Gastrocnemius medialis (tissue), 4 donors: Measurements from ENCODE around the gene PALLD. TPM values are rescaled to one million over a fixed set of nuclear protein-coding genes. Genes with fewer than 3 reads are reported as not detected.

Source experiments
- ATAC-seq, 2 donors: fragments of 150-250 bp; one replicate each; pipeline ENCODE4 v1.9.1; 2016
- DNase-seq, 2 donors: peaks; one replicate each; pipeline ENCODE4 v3.0.0-alpha.2; 2019
- H3K27ac ChIP-seq, 4 donors: fragments of 200-600 bp; sonication (generic); 1 replicate in 1 of 4; 2 replicates in 3 of 4; pipeline ENCODE4 v1.5.1; 2016 to 2018; ENCODE audit warnings: mild to moderate bottlenecking in 2 of 4, moderate library complexity in 1 of 4
- H3K27me3 ChIP-seq, 3 donors: fragments of 200-600 bp; sonication (generic) in 2 of 3; 1 replicate in 1 of 3; 2 replicates in 2 of 3; pipeline versions ENCODE4 v1.5.1 to v1.6.0; 2016 to 2019; ENCODE audit warnings: mild to moderate bottlenecking in 1 of 3, moderate library complexity in 1 of 3
- H3K36me3 ChIP-seq, 2 donors: fragments of 200-600 bp; sonication (generic) in 1 of 2; one replicate each; pipeline ENCODE4 v1.5.1; 2017 to 2018
- H3K4me1 ChIP-seq, 2 donors: fragments of 200-600 bp; sonication (generic) in 1 of 2; one replicate each; pipeline ENCODE4 v1.5.1; 2016 to 2017; ENCODE audit warnings: mild to moderate bottlenecking in 2 of 2
- H3K4me3 ChIP-seq, 4 donors: fragments of 200-600 bp; sonication (generic) in 3 of 4; 1 replicate in 1 of 4; 2 replicates in 3 of 4; pipeline ENCODE4 v1.5.1; 2016 to 2019; ENCODE audit warnings: mild to moderate bottlenecking in 2 of 4
- H3K9me3 ChIP-seq, 3 donors: fragments of 200-600 bp; sonication (generic) in 2 of 3; 1 replicate in 1 of 3; 2 replicates in 2 of 3; pipeline ENCODE4 v1.5.1; 2016 to 2019
- POLR2A ChIP-seq, 2 donors: fragments of 450-650 bp; IDR thresholded peaks; one replicate each; pipeline ENCODE4 v1.6.1; 2017; ENCODE audit warnings: antibody characterized with exemption in 2 of 2, mild to moderate bottlenecking in 2 of 2, moderate library complexity in 2 of 2
- in situ Hi-C, 4 donors: fragments of 200-750 bp; cut with MboI; loops; one replicate each; pipeline versions ENCODE4 v1.15.0 to v1.8.0; 2017; ENCODE audit warnings: low sequenced_read_pairs in 4 of 4
- intact Hi-C: fragments of 100-400 bp; cut with DNase I; formaldehyde crosslinking; loops from one replicate; pipeline ENCODE4 v1.15.1; 2023; ENCODE audit warnings: low total_unique reads
- total RNA-seq, 4 donors: library from RNA; depleted of rRNA; stranded (reverse); fragments of >200 nt; gene quantifications; one replicate each; pipeline versions ENCODE4 v1.1.0 to v1.2.3, GENCODE V29; 2016
- TF ChIP-seq, protein P1 (sequence below), 5 experiments: fragments of 450-650 bp in 3 of 5; fragments of 200-600 bp in 2 of 5; sonication (generic) in 2 of 5; IDR thresholded peaks in 4 of 5; conservative IDR thresholded peaks in 1 of 5; 1 replicate in 4 of 5; 2 replicates in 1 of 5; pipeline ENCODE4 v1.5.1; 2016 to 2019; ENCODE audit warnings: antibody characterized with exemption in 5 of 5, mild to moderate bottlenecking in 3 of 5, moderate library complexity in 3 of 5

PALLD gene
- total RNA-seq, 4 donors from 2014 or later, result 165 to 439 (median 319) TPM

DNA sequence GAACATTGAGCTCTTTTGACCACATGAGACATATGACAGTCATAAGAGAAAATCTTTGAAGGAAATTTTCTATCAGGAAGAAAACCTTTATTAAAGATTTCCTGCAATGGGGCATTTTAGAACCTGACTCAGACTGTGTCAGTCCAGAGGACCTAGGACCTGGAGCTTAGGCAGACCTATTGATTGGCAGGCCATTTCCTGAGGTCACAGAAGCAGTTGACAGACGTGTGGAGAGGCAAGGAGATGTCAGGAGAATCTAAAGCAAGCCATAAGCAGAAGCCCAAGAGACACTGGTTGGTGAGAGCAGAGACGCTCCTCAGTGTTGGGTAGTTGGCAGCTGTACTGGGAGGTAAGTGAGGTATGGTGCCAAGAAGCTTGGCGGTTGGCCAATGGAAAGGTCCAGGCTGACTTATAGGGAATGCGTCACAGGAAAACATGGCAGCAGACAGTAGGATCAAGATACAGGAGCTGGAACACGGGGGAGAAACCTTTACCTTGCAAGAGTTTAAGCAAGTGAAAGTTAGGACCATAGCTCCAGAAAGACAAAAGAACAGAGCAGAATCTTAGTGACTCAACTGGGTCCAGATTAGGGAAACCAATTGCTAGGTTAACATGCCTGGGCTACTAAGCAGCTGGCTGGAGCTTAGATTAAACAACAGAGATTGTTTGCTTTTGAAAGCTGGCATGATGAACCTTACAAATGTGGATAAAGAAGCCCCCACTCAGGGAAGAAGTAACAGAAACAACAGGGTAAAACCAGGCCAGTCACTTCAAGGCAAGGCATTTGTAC, 18.6 kb downstream of the PALLD start:
- Histone ChIP-seq H3K4me1 (peaks cover 12 to 33% of the 10 kb centered on the region in 2 donors), H3K4me3 (no peak overlapping the region), H3K9me3 (no peaks in the 10 kb centered on the region), H3K27ac (peak overlapping the region in 1 of 4 donors; percentile 49), H3K36me3 (no peaks in the 10 kb centered on the region), H3K27me3 (no peaks in the 10 kb centered on the region)
- TF ChIP-seq POLR2A (IDR thresholded peaks at IDR 0.05), result no peak
- TF ChIP-seq, protein P1, sequence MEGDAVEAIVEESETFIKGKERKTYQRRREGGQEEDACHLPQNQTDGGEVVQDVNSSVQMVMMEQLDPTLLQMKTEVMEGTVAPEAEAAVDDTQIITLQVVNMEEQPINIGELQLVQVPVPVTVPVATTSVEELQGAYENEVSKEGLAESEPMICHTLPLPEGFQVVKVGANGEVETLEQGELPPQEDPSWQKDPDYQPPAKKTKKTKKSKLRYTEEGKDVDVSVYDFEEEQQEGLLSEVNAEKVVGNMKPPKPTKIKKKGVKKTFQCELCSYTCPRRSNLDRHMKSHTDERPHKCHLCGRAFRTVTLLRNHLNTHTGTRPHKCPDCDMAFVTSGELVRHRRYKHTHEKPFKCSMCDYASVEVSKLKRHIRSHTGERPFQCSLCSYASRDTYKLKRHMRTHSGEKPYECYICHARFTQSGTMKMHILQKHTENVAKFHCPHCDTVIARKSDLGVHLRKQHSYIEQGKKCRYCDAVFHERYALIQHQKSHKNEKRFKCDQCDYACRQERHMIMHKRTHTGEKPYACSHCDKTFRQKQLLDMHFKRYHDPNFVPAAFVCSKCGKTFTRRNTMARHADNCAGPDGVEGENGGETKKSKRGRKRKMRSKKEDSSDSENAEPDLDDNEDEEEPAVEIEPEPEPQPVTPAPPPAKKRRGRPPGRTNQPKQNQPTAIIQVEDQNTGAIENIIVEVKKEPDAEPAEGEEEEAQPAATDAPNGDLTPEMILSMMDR (IDR thresholded peaks at IDR 0.05 in 4 of 5, conservative IDR thresholded peaks at IDR 0.05 in 1 of 5), result no peak
- in situ Hi-C loops (no loop called here), intact Hi-C loops (no loop called here)
- ATAC-seq (peak; percentile 37 to 43), DNase-seq (peak in 1 of 2 donors; percentile 30)

DNA sequence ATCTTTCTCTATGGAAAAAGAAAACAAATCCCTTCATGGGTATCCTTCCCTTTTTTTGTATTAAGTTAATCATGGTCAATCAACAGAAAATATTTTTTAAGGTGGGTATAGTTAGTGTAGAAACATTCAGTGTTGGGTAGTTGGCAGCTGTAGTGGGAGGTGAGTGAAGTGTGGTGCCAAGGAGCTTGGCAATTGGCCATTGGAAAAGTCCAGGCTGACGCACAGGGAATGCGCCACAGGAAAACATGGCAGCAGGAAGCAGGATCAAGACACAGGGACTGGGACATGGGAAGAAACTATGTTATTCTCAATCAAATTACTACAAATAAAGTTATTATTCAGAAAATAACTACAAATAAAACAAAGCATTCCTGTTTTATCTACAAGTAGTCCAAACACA, 20.0 kb downstream of the PALLD start:
- no peak for TF ChIP-seq POLR2A (IDR thresholded peaks at IDR 0.05)
- TF ChIP-seq, protein P1 (IDR thresholded peaks at IDR 0.05 in 4 of 5, conservative IDR thresholded peaks at IDR 0.05 in 1 of 5), result no peak
- Histone ChIP-seq H3K36me3 (no peaks in the 10 kb centered on the region), H3K27me3 (no peaks in the 10 kb centered on the region), H3K27ac (peak overlapping the region in 1 of 4 donors; percentile 49), H3K4me1 (peaks cover 14 to 41% of the 10 kb centered on the region in 2 donors), H3K9me3 (no peaks in the 10 kb centered on the region), H3K4me3 (no peak overlapping the region)
- no peak for DNase-seq
- in situ Hi-C loops (no loop called here), intact Hi-C loops (no loop called here)
- no peak for ATAC-seq

DNA sequence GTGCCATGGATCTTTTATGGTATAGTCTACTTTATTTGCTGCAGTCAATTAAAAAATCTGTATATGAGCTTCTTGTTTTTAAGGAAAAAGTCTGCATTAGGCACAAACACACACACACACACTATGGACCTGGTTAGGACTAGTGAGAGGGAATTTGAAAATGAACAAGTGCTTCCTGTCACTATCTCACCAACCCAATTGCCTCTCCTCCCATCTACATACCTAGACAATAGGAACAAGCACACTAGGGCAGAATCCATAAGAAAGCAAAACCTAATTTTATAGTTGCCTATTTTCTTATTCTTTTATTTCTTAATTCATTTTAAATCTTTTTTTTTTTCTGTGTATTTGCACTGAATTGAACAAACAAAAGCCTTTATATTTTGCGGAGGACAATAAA, 22.7 kb downstream of the PALLD start:
- H3K27me3 ChIP-seq, result no peaks in the 10 kb centered on the region
- DNase-seq (no peak), ATAC-seq (no peak)
- intact Hi-C loops, result no loop called here
- in situ Hi-C loops, result no loop called here
- H3K4me1 ChIP-seq, result peaks cover 25 to 62% of the 10 kb centered on the region in 2 donors
- H3K27ac ChIP-seq, result no peak overlapping the region
- H3K9me3 ChIP-seq, result no peaks in the 10 kb centered on the region
- H3K4me3 ChIP-seq, result no peak overlapping the region
- H3K36me3 ChIP-seq, result no peaks in the 10 kb centered on the region
- TF ChIP-seq, protein P1 (IDR thresholded peaks at IDR 0.05 in 4 of 5, conservative IDR thresholded peaks at IDR 0.05 in 1 of 5), result no peak
- TF ChIP-seq POLR2A (IDR thresholded peaks at IDR 0.05), result no peak

DNA sequence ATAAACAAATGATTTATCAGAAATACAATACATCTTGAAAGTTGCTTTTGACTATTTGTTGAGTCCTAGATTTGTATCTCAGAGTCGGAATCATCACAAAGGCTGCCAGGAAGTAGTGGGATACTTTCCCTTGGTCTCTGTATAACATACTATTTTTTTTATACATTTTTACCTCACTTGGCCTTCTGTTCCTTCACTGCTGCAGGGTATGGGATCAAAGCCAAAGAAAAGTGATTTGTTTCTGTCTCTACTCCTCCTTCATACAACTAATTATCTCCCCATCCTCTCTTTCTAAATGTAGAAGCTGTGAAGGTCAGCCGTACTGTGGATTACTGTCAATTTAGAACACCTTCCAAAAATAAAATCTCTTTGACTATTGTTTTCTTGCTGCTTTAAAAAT, 24.9 kb downstream of the PALLD start:
- no peak overlapping the region for H3K4me3 ChIP-seq
- intact Hi-C loops, result no loop called here
- H3K4me1 ChIP-seq, result peaks cover 23 to 55% of the 10 kb centered on the region in 2 donors
- H3K27me3 ChIP-seq, result no peaks in the 10 kb centered on the region
- no peak for DNase-seq
- in situ Hi-C loops, result no loop called here
- no peaks in the 10 kb centered on the region for H3K36me3 ChIP-seq
- no peak for ATAC-seq
- TF ChIP-seq, protein P1 (IDR thresholded peaks at IDR 0.05 in 4 of 5, conservative IDR thresholded peaks at IDR 0.05 in 1 of 5), result no peak
- no peak for TF ChIP-seq POLR2A (IDR thresholded peaks at IDR 0.05)
- peak overlapping the region in 2 of 4 donors; percentile 18 to 32 for H3K27ac ChIP-seq
- H3K9me3 ChIP-seq, result no peaks in the 10 kb centered on the region
